ENCODE results near the gene CRYBB3. TPM values are rescaled to one million over a fixed set of nuclear protein-coding genes. Genes with fewer than 3 reads are reported as not detected.

The CRYBB3 gene
- total RNA-seq, 1 experiment from 2014 or later, result 0.67 TPM

GRCh38 chr22:25212337-25212736 is 12.7 kb downstream of the CRYBB3 start:
- Histone ChIP-seq H3K9me3 (ENCODE audit: control insufficient read depth, insufficient read depth, low read depth, low read length) (no peaks in the 10 kb centered on the region), H3K36me3 (ENCODE audit: control insufficient read depth, insufficient read depth, low read length) (no peaks in the 10 kb centered on the region), H3K4me3 (ENCODE audit: low read depth in 2 of 2, low read length in 2 of 2) (no peak overlapping the region), H3K27me3 (ENCODE audit: control insufficient read depth, insufficient read depth, low read length) (no peaks in the 10 kb centered on the region), H3K4me1 (ENCODE audit: control insufficient read depth, insufficient read depth, low read length) (no peaks in the 10 kb centered on the region), H3K27ac (ENCODE audit: low read length) (no peak overlapping the region)
- in situ Hi-C loops (cut with HindIII; ENCODE audit: low pct_unique_long_range_greater_than_20kb, low sequenced_read_pairs) (no loop called here), intact Hi-C loops (cut with micrococcal nuclease; ENCODE audit: unreplicated experiment) (no loop called here)
- no peak for DNase-seq (ENCODE audit: low read depth, low spot score)
- TF ChIP-seq POLR2AphosphoS5 (IDR thresholded peaks at IDR 0.05; ENCODE audit: low read depth, low read length), result no peak
- TF ChIP-seq CTCF (IDR thresholded peaks at IDR 0.05), result no peak
- no peak for TF ChIP-seq SIN3A (IDR thresholded peaks at IDR 0.05; ENCODE audit: borderline replicate concordance, insufficient read depth, low read depth, low read length)
- TF ChIP-seq TCF7L2 (IDR thresholded peaks at IDR 0.05; ENCODE audit: low read depth, low read length), result no peak
- no peak for TF ChIP-seq REST (IDR thresholded peaks at IDR 0.05; ENCODE audit: insufficient read depth in 1 of 2, low read depth in 2 of 2, low read length in 1 of 2)
- ATAC-seq, result no peak
- BruUV-seq (replicated peaks), result no TSS peak
- CTCF ChIA-PET, result no interaction called here
- POLR2A ChIA-PET, result no interaction called here

- BruUV-seq (replicated peaks), result no TSS peak
These were observed 13.6 kb downstream of the CRYBB3 start for GRCh38 chr22:25213221-25213620.

More at GRCh38 chr22:25213221-25213620, 13.6 kb downstream of the CRYBB3 start:
- no peak for TF ChIP-seq POLR2AphosphoS5 (IDR thresholded peaks at IDR 0.05; ENCODE audit: low read depth, low read length)
- TF ChIP-seq REST (IDR thresholded peaks at IDR 0.05; ENCODE audit: insufficient read depth in 1 of 2, low read depth in 2 of 2, low read length in 1 of 2), result no peak
- TF ChIP-seq SIN3A (IDR thresholded peaks at IDR 0.05; ENCODE audit: borderline replicate concordance, insufficient read depth, low read depth, low read length), result no peak
- TF ChIP-seq CTCF (IDR thresholded peaks at IDR 0.05), result no peak
- no peak for TF ChIP-seq TCF7L2 (IDR thresholded peaks at IDR 0.05; ENCODE audit: low read depth, low read length)
- Histone ChIP-seq H3K4me3 (ENCODE audit: low read depth in 2 of 2, low read length in 2 of 2) (no peak overlapping the region), H3K27ac (ENCODE audit: low read length) (no peak overlapping the region), H3K9me3 (ENCODE audit: control insufficient read depth, insufficient read depth, low read depth, low read length) (no peaks in the 10 kb centered on the region), H3K4me1 (ENCODE audit: control insufficient read depth, insufficient read depth, low read length) (no peaks in the 10 kb centered on the region), H3K27me3 (ENCODE audit: control insufficient read depth, insufficient read depth, low read length) (no peaks in the 10 kb centered on the region), H3K36me3 (ENCODE audit: control insufficient read depth, insufficient read depth, low read length) (no peaks in the 10 kb centered on the region)
- ChIA-PET POLR2A (interaction anchor here (0.5 kb wide), 1 partner anchor 195 kb away, joined by 7 read pairs; no protein-coding TSS in a partner anchor), CTCF (interaction anchor here (0.6 kb wide), 2 partner anchors 164 to 376 kb away, joined by 3 to 5 read pairs; no protein-coding TSS in a partner anchor)
- intact Hi-C loops (cut with micrococcal nuclease; ENCODE audit: unreplicated experiment) (no loop called here), in situ Hi-C loops (cut with HindIII; ENCODE audit: low pct_unique_long_range_greater_than_20kb, low sequenced_read_pairs) (no loop called here)
- no peak for ATAC-seq
- DNase-seq (ENCODE audit: low read depth, low spot score), result no peak

All from Panc1 (cell line).